Measurements from ENCODE around the gene LMTK3. TPM values are rescaled to one million over a fixed set of nuclear protein-coding genes. Genes with fewer than 3 reads are reported as not detected.

Gene LMTK3
- total RNA-seq, 1 donor from 2014 or later = 0.02 TPM

DNA sequence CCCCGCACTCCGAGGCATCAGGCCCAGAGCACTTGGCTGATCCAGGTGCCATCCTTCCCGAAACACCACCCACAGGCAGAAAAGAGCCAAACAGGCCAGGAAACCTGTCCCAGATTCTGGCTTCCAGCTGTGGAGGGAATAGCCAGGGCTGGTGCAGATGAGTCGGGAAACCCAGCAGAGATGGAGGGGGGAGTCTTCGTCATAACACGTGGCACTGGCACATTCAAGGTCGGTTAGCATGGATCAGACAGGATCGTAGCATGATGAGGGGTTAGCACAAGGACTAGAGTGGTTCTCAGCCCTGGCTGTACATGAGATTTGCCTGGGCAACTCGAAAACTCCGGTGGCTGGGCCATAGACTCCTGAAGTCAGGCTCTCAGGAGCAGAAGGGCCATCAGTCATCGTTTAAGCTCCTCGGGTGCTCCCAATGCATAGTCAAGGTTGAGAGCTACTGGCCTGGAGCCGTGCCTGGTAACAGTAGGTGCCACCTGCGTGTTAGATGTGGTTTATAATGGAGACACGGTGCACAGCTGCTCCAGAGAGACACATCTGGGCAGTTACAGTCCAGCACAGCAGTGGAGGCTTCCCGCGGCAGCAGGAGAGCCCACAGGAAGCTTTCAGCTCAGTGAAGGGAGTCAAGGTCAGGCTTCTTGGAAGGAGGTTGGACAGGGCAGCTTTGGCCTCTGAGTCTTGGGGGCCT lies 36.1 kb downstream of the LMTK3 start:
- Mint-ChIP-seq H3K36me3 (peaks cover 42% of the 10 kb centered on the region), H3K4me3 (no peak overlapping the region), H3K4me1 (peaks cover 14% of the 10 kb centered on the region), H3K27ac (no peak overlapping the region), H3K9me3 (no peaks in the 10 kb centered on the region), H3K27me3 (ENCODE audit: insufficient read depth, low read depth) (peaks cover 21% of the 10 kb centered on the region)
- Histone ChIP-seq H3K4me3 (no peak overlapping the region), H3K4me1 (peaks cover 2% of the 10 kb centered on the region), H3K36me3 (peaks cover 4% of the 10 kb centered on the region), H3K9me3 (ENCODE audit: low read depth) (no peaks in the 10 kb centered on the region), H3K27ac (no peak overlapping the region), H3K79me2 (ENCODE audit: low read depth) (peaks cover 15% of the 10 kb centered on the region), H3K4me2 (no peak overlapping the region), H3K9ac (no peak overlapping the region), H3K27me3 (no peaks in the 10 kb centered on the region), H4K20me1 (ENCODE audit: low read depth) (peaks cover 56% of the 10 kb centered on the region), H3F3A (ENCODE audit: low read depth) (peaks cover 18% of the 10 kb centered on the region), H2AFZ (replicated peaks) (no peak overlapping the region)
- TF ChIP-seq EZH2phosphoT487 (IDR thresholded peaks at IDR 0.05) (no peak), EZH2 (IDR thresholded peaks at IDR 0.05) (no peak), CTCF (IDR thresholded peaks at IDR 0.05) (no peak)
- DNase-seq (ENCODE audit: low spot score) = no peak

GRCh38 chr19:48474084-48474592 lies 37.5 kb downstream of the LMTK3 start:
- peaks cover 7% of the 10 kb centered on the region for H3K4me1 ChIP-seq
- no peak overlapping the region for H3K9ac ChIP-seq
- no peaks in the 10 kb centered on the region for H3K9me3 Mint-ChIP-seq
- H4K20me1 ChIP-seq (ENCODE audit: low read depth) = peaks cover 65% of the 10 kb centered on the region
- peaks cover 4% of the 10 kb centered on the region for H3K36me3 ChIP-seq
- H3K27ac ChIP-seq = no peak overlapping the region
- H3K36me3 Mint-ChIP-seq = peaks cover 35% of the 10 kb centered on the region
- H3K4me3 Mint-ChIP-seq = peak overlapping the region; percentile 3
- DNase-seq (ENCODE audit: low spot score) = no peak
- H2AFZ ChIP-seq (replicated peaks) = no peak overlapping the region
- TF ChIP-seq CTCF (IDR thresholded peaks at IDR 0.05) (no peak), EZH2 (IDR thresholded peaks at IDR 0.05) (no peak), EZH2phosphoT487 (IDR thresholded peaks at IDR 0.05) (no peak)
- H3K27me3 ChIP-seq = no peaks in the 10 kb centered on the region
- peaks cover 18% of the 10 kb centered on the region for H3K27me3 Mint-ChIP-seq (ENCODE audit: insufficient read depth, low read depth)
- H3K9me3 ChIP-seq (ENCODE audit: low read depth) = no peaks in the 10 kb centered on the region
- peaks cover 15% of the 10 kb centered on the region for H3F3A ChIP-seq (ENCODE audit: low read depth)
- H3K4me3 ChIP-seq = no peak overlapping the region
- H3K4me2 ChIP-seq = no peak overlapping the region
- H3K79me2 ChIP-seq (ENCODE audit: low read depth) = peaks cover 29% of the 10 kb centered on the region
- no peak overlapping the region for H3K27ac Mint-ChIP-seq
- H3K4me1 Mint-ChIP-seq = peaks cover 17% of the 10 kb centered on the region

GRCh38 chr19:48473161-48473966 lies 38.3 kb downstream of the LMTK3 start:
- Mint-ChIP-seq H3K27me3 (ENCODE audit: insufficient read depth, low read depth) (peaks cover 20% of the 10 kb centered on the region), H3K27ac (no peak overlapping the region), H3K4me3 (no peak overlapping the region), H3K9me3 (no peaks in the 10 kb centered on the region), H3K36me3 (peaks cover 34% of the 10 kb centered on the region), H3K4me1 (peaks cover 21% of the 10 kb centered on the region)
- peaks cover 4% of the 10 kb centered on the region for H3K36me3 ChIP-seq
- peaks cover 8% of the 10 kb centered on the region for H3K4me1 ChIP-seq
- no peak for TF ChIP-seq CTCF (IDR thresholded peaks at IDR 0.05)
- TF ChIP-seq EZH2phosphoT487 (IDR thresholded peaks at IDR 0.05) = no peak
- TF ChIP-seq EZH2 (IDR thresholded peaks at IDR 0.05) = no peak
- no peak overlapping the region for H3K9ac ChIP-seq
- H4K20me1 ChIP-seq (ENCODE audit: low read depth) = peaks cover 63% of the 10 kb centered on the region
- no peak overlapping the region for H3K4me3 ChIP-seq
- no peak overlapping the region for H3K27ac ChIP-seq
- H3K79me2 ChIP-seq (ENCODE audit: low read depth) = peaks cover 29% of the 10 kb centered on the region
- no peak overlapping the region for H2AFZ ChIP-seq (replicated peaks)
- DNase-seq (ENCODE audit: low spot score) = no peak
- no peaks in the 10 kb centered on the region for H3K9me3 ChIP-seq (ENCODE audit: low read depth)
- no peak overlapping the region for H3K4me2 ChIP-seq
- H3F3A ChIP-seq (ENCODE audit: low read depth) = peaks cover 18% of the 10 kb centered on the region
- H3K27me3 ChIP-seq = no peaks in the 10 kb centered on the region

All from neural progenitor cell (in vitro differentiated cells).